Measurements from ENCODE around the gene CHD9. TPM values are rescaled to one million over a fixed set of nuclear protein-coding genes. Genes with fewer than 3 reads are reported as not detected.

Gene CHD9
- total RNA-seq, 1 experiment from 2014 or later: 18.9 TPM

DNA sequence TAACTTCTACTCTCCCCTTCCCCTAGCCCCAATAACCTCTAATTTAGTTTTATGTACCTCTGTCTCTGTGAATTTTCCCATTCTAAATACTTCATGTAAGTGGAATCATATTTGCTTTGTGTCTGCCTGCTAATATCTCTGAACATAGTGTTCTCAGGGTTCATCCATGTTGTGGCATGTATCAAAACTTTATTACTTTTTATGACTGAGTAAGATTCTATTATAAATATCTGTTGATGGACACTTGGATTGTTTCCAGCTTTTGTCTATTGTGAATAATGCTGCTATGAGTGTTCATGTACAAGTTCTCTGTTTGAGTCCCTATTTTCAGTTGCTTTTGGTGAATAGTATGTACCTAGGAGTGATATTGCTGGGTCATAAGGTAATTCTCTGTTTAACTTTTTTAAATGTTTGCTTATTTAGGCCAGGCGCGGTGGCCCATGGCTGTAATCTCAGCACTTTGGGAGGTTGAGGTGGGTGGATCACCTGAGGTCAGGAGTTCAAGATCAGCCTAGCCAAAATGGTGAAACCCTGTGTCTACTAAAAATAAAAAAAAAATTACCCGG, 92.8 kb downstream of the CHD9 start:
- POLR2A ChIA-PET: no interaction called here
- no peak for DNase-seq (ENCODE audit: low read depth, low spot score)

More for the DNA sequence above, 92.8 kb downstream of the CHD9 start:
- Histone ChIP-seq H3K4me3 (replicated peaks in 1 of 2; ENCODE audit: low read depth in 1 of 2, low read length in 2 of 2) (no peak overlapping the region), H3K9me2 (ENCODE audit: insufficient read depth) (no peaks in the 10 kb centered on the region), H3K27ac (ENCODE audit: low read depth, low read length) (no peak overlapping the region), H4K20me1 (ENCODE audit: insufficient read depth) (no peaks in the 10 kb centered on the region), H3K9ac (ENCODE audit: low read length) (no peak overlapping the region), H3K4me2 (ENCODE audit: low read length) (no peak overlapping the region), H3K4me1 (ENCODE audit: control insufficient read depth in 1 of 2, insufficient read depth in 2 of 2, low read length in 2 of 2) (no peaks in the 10 kb centered on the region), H3K79me2 (ENCODE audit: insufficient read depth, low read length) (peaks cover 27% of the 10 kb centered on the region; the same call in 1 of the 2 replicates), H3K27me3 (ENCODE audit: insufficient read depth, low read length) (no peaks in the 10 kb centered on the region), H2AFZ (ENCODE audit: low read depth, low read length, poor library complexity, severe bottlenecking) (no peak overlapping the region), H3K36me3 (ENCODE audit: control insufficient read depth in 1 of 2, insufficient read depth in 2 of 2, low read length in 2 of 2) (no peaks in the 10 kb centered on the region), H3K9me3 (ENCODE audit: control insufficient read depth in 1 of 2, insufficient read depth in 1 of 2, low read depth in 1 of 2, low read length in 2 of 2) (peaks cover 0 to 6% of the 10 kb centered on the region in 2 experiments; a peak in 2 of 4 replicates)
- no TSS peak for BruUV-seq (replicated peaks)
- intact Hi-C loops (cut with micrococcal nuclease): no loop called here
- ATAC-seq: no peak
- TF ChIP-seq, protein P1, sequence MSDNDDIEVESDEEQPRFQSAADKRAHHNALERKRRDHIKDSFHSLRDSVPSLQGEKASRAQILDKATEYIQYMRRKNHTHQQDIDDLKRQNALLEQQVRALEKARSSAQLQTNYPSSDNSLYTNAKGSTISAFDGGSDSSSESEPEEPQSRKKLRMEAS (IDR thresholded peaks at IDR 0.05): no peak
- TF ChIP-seq CEBPB (IDR thresholded peaks at IDR 0.05; ENCODE audit: low read depth) (no peak), ELF1 (IDR thresholded peaks at IDR 0.05; ENCODE audit: borderline replicate concordance, low read depth) (no peak), REST (IDR thresholded peaks at IDR 0.05; ENCODE audit: low read depth) (no peak), EZH2phosphoT487 (IDR thresholded peaks at IDR 0.05; ENCODE audit: borderline replicate concordance) (no peak), YY1 (IDR thresholded peaks at IDR 0.05; ENCODE audit: extremely low read depth, insufficient replicate concordance, low read depth, low read length) (no peak), SRF (IDR thresholded peaks at IDR 0.05; ENCODE audit: low read depth) (no peak), EGR1 (IDR thresholded peaks at IDR 0.05; ENCODE audit: low read depth) (no peak), SIN3A (IDR thresholded peaks at IDR 0.05; ENCODE audit: low read depth) (no peak)
- TF ChIP-seq, protein P2, sequence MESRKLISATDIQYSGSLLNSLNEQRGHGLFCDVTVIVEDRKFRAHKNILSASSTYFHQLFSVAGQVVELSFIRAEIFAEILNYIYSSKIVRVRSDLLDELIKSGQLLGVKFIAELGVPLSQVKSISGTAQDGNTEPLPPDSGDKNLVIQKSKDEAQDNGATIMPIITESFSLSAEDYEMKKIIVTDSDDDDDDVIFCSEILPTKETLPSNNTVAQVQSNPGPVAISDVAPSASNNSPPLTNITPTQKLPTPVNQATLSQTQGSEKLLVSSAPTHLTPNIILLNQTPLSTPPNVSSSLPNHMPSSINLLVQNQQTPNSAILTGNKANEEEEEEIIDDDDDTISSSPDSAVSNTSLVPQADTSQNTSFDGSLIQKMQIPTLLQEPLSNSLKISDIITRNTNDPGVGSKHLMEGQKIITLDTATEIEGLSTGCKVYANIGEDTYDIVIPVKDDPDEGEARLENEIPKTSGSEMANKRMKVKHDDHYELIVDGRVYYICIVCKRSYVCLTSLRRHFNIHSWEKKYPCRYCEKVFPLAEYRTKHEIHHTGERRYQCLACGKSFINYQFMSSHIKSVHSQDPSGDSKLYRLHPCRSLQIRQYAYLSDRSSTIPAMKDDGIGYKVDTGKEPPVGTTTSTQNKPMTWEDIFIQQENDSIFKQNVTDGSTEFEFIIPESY (IDR thresholded peaks at IDR 0.05; ENCODE audit: extremely low read depth, insufficient replicate concordance, low read length): no peak
- TF ChIP-seq, protein P3, sequence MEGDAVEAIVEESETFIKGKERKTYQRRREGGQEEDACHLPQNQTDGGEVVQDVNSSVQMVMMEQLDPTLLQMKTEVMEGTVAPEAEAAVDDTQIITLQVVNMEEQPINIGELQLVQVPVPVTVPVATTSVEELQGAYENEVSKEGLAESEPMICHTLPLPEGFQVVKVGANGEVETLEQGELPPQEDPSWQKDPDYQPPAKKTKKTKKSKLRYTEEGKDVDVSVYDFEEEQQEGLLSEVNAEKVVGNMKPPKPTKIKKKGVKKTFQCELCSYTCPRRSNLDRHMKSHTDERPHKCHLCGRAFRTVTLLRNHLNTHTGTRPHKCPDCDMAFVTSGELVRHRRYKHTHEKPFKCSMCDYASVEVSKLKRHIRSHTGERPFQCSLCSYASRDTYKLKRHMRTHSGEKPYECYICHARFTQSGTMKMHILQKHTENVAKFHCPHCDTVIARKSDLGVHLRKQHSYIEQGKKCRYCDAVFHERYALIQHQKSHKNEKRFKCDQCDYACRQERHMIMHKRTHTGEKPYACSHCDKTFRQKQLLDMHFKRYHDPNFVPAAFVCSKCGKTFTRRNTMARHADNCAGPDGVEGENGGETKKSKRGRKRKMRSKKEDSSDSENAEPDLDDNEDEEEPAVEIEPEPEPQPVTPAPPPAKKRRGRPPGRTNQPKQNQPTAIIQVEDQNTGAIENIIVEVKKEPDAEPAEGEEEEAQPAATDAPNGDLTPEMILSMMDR (IDR thresholded peaks at IDR 0.05 in 2 of 3, conservative IDR thresholded peaks at IDR 0.05 in 1 of 3; ENCODE audit: borderline replicate concordance in 1 of 3, insufficient read depth in 1 of 3, low read depth in 2 of 3, low read length in 2 of 3): no peak
- ChIA-PET CTCF (no interaction called here), RAD21 (ENCODE audit: low non-redundant PET in 1 of 2, low total read pairs in 2 of 2, uncharacterized antibody in 2 of 2, unreplicated experiment in 2 of 2) (no interaction called here)

Measured in HCT116 (cell line).